Memory B cell (primary cell): ENCODE results near the gene HP.
"Not testable (repeated sequence)": the region's sequence is repeated elsewhere in the genome, so short reads cannot be mapped to it uniquely, and the experiment has no call there.

Source experiments
- ATAC-seq: fragments of 150-1000 bp; cut with Tn5 transposase; 2 replicates; pipeline ENCODE4 v1.10.0; 2021; ENCODE audit warnings: low read depth, mild to moderate bottlenecking, moderate library complexity
- DNase-seq, 2 donors: peaks; one replicate each; pipeline ENCODE4 v3.0.0; 2022; ENCODE audit warnings: low spot score in 2 of 2
- H3K27ac Mint-ChIP-seq: one replicate; pipeline ENCODE4 v1.8.0; 2022; ENCODE audit warnings: mild to moderate bottlenecking, moderate library complexity, mixed read lengths
- H3K27me3 Mint-ChIP-seq: one replicate; pipeline ENCODE4 v1.8.0; 2022; ENCODE audit warnings: mixed read lengths
- H3K36me3 Mint-ChIP-seq: one replicate; pipeline ENCODE4 v1.8.0; 2022; ENCODE audit warnings: mild to moderate bottlenecking, mixed read lengths
- H3K4me1 Mint-ChIP-seq: one replicate; pipeline ENCODE4 v1.8.0; 2022; ENCODE audit warnings: mixed read lengths
- H3K4me3 Mint-ChIP-seq: one replicate; pipeline ENCODE4 v1.8.0; 2022; ENCODE audit warnings: mild to moderate bottlenecking, moderate library complexity, mixed read lengths
- H3K9me3 Mint-ChIP-seq: one replicate; pipeline ENCODE4 v1.8.0; 2022; ENCODE audit warnings: mixed read lengths

Gene HP

DNA sequence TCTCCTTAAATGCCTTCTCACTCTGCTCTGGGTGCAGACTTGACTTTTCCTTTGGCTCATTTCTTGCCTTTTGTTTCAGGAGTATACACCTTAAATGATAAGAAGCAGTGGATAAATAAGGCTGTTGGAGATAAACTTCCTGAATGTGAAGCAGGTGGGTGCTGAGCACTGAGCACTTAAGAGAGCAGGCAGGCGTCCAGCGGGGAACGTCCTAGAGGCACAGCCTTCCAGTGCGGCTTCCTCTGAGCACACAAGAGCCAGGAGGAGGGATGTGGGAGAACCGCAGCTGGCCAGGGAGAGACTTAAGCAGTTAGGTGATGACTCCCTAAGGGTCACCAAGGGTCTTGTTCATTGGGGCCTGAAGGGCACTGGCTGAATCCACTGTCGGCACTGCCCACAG lies 3.0 kb downstream of the HP start:
- ATAC-seq, H3K4me3 Mint-ChIP-seq, DNase-seq, H3K9me3 Mint-ChIP-seq, H3K36me3 Mint-ChIP-seq, H3K4me1 Mint-ChIP-seq, H3K27me3 Mint-ChIP-seq, H3K27ac Mint-ChIP-seq: not testable (repeated sequence)

DNA sequence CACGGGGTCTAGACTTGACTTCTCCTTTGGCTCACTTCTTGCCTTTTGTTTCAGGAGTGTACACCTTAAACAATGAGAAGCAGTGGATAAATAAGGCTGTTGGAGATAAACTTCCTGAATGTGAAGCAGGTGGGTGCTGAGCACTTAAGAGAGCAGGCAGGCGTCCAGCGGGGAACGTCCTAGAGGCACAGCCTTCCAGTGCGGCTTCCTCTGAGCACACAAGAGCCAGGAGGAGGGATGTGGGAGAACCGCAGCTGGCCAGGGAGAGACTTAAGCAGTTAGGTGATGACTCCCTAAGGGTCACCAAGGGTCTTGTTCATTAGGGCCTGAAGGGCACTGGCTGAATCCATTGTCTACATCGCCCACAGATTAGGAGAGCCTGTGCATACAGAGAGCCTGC lies 4.8 kb downstream of the HP start:
- ATAC-seq = not testable (repeated sequence)

DNA sequence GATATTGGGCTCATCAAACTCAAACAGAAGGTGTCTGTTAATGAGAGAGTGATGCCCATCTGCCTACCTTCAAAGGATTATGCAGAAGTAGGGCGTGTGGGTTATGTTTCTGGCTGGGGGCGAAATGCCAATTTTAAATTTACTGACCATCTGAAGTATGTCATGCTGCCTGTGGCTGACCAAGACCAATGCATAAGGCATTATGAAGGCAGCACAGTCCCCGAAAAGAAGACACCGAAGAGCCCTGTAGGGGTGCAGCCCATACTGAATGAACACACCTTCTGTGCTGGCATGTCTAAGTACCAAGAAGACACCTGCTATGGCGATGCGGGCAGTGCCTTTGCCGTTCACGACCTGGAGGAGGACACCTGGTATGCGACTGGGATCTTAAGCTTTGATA lies 6.1 kb downstream of the HP start:
- Mint-ChIP-seq H3K27ac (no peak overlapping the region), H3K9me3 (no peaks in the 10 kb centered on the region)

More for the DNA sequence above, 4.8 kb downstream of the HP start:
- not testable (repeated sequence) for H3K4me1 Mint-ChIP-seq, H3K9me3 Mint-ChIP-seq, H3K27me3 Mint-ChIP-seq, DNase-seq, H3K4me3 Mint-ChIP-seq, H3K27ac Mint-ChIP-seq, H3K36me3 Mint-ChIP-seq

DNA sequence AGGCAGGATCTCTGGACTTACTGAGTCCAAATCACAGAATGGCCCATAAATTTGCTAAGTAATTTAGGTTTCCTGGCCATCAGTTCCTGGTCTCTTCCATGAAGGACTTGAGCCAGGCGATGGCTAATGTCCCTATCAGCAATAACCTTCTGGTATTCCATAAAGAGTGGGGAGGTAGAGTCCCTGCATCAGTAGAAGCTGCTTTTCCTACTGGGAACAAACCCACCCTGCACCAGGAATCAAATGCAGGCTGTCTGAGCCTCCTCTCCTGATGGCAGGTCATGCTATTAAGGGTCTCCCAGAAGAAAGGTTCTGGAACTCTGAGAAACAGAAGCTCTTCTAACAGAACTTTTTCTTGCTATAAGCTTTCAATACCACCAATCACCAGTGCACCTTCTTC lies 7.3 kb downstream of the HP start:
- Mint-ChIP-seq H3K4me3 (no peak overlapping the region), H3K27ac (no peak overlapping the region), H3K27me3 (peaks cover 2% of the 10 kb centered on the region), H3K36me3 (peaks cover 11% of the 10 kb centered on the region), H3K4me1 (no peaks in the 10 kb centered on the region), H3K9me3 (no peaks in the 10 kb centered on the region)
- no peak for DNase-seq
- no peak for ATAC-seq

More for the DNA sequence above, 6.1 kb downstream of the HP start:
- Mint-ChIP-seq H3K36me3 (peaks cover 11% of the 10 kb centered on the region), H3K4me1 (no peaks in the 10 kb centered on the region), H3K4me3 (no peak overlapping the region), H3K27me3 (peaks cover 2% of the 10 kb centered on the region)
- ATAC-seq = no peak
- DNase-seq = no peak

DNA sequence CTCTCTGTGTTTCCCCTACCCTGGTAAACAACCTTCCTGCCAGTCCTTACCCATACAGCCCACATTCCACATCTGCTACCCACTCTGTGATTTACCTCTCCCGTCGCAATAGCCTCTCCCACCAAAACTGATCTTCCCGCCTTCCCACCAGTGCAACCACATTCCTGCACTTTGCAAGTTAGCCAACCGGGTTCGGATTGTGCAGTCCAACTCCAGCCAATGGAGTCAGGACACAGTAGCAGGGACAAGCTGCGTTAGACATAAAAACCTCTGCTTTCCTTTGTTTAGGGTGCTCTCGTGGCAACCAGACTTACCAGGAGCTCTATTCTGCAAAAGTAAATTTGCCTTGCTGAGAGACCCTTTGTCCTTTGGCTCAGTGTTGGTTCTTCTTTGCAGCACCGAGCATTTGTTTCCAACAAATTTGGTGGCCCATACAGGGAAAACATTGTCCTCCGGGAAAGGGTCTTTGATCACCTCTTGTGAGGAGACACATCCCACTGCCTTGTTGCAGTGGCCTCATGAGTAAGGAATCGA lies 10.1 kb downstream of the HP start:
- H3K27me3 Mint-ChIP-seq = peaks cover 2% of the 10 kb centered on the region
- no peak overlapping the region for H3K4me3 Mint-ChIP-seq
- H3K9me3 Mint-ChIP-seq = no peaks in the 10 kb centered on the region
- DNase-seq (no peak), ATAC-seq (no peak)
- no peak overlapping the region for H3K27ac Mint-ChIP-seq
- H3K4me1 Mint-ChIP-seq = no peaks in the 10 kb centered on the region
- peaks cover 8% of the 10 kb centered on the region for H3K36me3 Mint-ChIP-seq

DNA sequence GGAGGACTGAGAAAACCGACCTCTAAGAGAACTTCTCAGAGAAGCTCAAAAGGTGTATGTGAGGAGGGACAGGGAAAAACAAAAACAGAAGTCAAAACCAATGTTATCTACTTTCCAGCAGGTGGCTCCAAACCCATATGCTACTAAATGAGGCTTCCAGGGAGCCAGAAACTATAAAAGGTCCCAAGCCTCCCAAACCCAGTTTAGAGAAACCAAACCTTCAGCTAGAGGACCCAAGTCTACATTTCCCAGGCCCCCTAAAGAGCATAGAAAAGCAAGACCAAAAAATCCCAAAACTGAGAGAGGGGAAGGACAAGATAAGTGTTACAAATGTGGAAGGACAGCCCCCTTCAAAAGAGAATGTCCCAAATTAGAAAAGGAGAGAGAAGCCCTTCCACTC lies 12.4 kb downstream of the HP start:
- H3K4me1 Mint-ChIP-seq = no peaks in the 10 kb centered on the region
- H3K4me3 Mint-ChIP-seq = no peak overlapping the region
- DNase-seq = peak; percentile 3 to 11
- no peak overlapping the region for H3K27ac Mint-ChIP-seq
- peak; percentile 37 for ATAC-seq
- peaks cover 2% of the 10 kb centered on the region for H3K27me3 Mint-ChIP-seq
- peaks cover 7% of the 10 kb centered on the region for H3K36me3 Mint-ChIP-seq
- no peaks in the 10 kb centered on the region for H3K9me3 Mint-ChIP-seq

DNA sequence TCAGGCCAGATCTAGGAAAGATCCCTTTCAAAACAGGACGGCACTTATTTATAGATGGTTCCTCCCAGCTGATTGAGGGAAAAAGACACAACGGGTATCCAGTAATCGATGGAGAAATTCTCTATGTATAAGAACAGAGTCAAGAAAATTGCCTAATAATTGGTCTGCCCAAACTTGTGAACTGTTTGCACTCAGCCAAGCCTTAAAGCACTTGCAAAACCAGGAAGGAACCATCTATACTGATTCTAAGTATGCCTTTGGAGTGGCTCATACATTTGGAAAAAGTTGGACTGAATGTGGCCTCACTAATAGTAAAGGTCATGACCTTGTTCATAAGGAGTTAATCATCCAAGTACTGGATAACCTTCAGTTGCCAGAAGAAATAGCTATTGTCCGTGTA lies 14.6 kb downstream of the HP start:
- H3K27me3 Mint-ChIP-seq = peaks cover 2% of the 10 kb centered on the region
- H3K27ac Mint-ChIP-seq = no peak overlapping the region
- H3K4me1 Mint-ChIP-seq = no peaks in the 10 kb centered on the region
- ATAC-seq (no peak), DNase-seq (no peak)
- H3K9me3 Mint-ChIP-seq = no peaks in the 10 kb centered on the region
- H3K4me3 Mint-ChIP-seq = no peak overlapping the region
- H3K36me3 Mint-ChIP-seq = peaks cover 4% of the 10 kb centered on the region

DNA sequence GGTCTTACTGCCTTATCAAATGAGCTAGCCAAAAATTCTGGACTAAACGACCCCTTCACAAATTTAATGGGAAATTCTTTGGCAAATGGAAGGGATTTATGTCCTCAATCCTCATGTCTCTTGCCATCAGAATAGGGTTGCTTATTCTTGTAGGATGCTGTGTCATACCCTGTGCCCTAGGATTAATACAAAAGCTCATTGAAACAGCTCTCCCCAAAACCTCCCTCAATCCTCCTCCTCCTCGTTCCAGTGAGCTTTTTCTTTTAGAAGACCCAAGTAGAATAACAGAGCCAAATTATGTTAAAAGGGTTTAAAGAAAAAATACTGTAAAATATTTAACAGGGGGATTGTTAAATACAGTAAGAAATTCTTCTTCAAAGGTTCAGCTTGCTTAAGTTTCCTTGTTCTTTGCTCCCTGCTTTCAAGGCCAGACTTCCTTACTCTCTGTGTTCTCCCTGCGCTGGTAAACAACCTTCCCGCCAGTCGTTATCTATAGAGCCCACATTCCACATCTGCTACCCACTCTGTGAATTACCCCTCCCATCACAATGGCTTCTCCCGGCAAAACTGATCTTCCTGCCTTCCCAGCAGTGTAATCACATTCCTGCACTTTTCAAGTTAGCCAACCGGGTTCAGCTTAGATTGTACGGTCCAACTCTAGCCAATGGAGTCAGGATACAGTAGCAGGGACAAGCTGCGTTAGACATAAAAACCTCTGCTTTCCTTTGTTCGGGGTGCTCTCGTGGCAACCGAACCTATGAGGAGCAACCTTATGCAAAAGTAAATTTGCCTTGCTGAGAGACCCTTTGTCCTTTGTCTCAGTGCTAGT lies 18.4 kb downstream of the HP start:
- Mint-ChIP-seq H3K27me3 (no peaks in the 10 kb centered on the region), H3K4me3 (no peak overlapping the region), H3K36me3 (peaks cover 2% of the 10 kb centered on the region), H3K4me1 (no peaks in the 10 kb centered on the region), H3K9me3 (no peaks in the 10 kb centered on the region), H3K27ac (no peak overlapping the region)
- DNase-seq = no peak
- ATAC-seq = no peak

DNA sequence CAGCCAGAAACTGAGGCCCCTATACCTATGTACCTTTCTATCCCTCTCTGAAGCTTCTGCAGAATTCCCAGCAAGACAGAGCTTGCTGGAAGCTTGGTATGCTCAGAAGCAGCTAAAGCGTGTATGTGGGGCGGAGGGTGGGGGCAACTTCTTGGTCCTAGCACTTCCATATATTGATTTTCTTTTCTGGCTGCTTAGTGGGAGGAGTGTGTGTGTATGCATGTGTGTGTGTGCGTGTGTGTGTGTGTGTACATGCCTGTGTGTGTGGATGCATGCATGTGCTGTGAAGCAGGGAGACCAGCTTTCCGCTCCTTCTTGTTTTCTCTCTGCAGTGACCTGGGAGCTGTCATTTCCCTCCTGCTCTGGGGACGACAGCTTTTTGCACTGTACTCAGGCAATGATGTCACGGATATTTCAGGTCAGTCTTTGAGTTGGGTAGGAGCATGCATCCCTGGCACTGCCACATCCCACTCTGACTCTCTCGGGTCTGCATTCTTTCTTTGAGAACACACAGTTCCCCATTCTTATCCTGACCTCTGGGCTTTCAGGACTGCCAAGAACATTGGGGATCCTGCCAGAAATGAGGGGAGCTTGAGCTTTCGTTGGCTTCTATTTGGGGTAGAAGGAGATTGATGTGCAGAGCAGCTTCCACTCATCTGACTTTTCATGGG lies 19.4 kb downstream of the HP start:
- Mint-ChIP-seq H3K36me3 (peaks cover 2% of the 10 kb centered on the region), H3K4me1 (no peaks in the 10 kb centered on the region), H3K4me3 (no peak overlapping the region), H3K27me3 (no peaks in the 10 kb centered on the region), H3K27ac (no peak overlapping the region), H3K9me3 (no peaks in the 10 kb centered on the region)
- ATAC-seq (no peak), DNase-seq (no peak)

DNA sequence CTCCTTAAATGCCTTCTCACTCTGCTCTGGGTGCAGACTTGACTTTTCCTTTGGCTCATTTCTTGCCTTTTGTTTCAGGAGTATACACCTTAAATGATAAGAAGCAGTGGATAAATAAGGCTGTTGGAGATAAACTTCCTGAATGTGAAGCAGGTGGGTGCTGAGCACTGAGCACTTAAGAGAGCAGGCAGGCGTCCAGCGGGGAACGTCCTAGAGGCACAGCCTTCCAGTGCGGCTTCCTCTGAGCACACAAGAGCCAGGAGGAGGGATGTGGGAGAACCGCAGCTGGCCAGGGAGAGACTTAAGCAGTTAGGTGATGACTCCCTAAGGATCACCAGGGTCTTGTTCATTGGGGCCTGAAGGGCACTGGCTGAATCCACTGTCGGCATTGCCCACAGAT lies 20.8 kb downstream of the HP start:
- not testable (repeated sequence) for H3K9me3 Mint-ChIP-seq, H3K36me3 Mint-ChIP-seq, H3K4me3 Mint-ChIP-seq, H3K4me1 Mint-ChIP-seq, DNase-seq, H3K27ac Mint-ChIP-seq, H3K27me3 Mint-ChIP-seq, ATAC-seq

DNA sequence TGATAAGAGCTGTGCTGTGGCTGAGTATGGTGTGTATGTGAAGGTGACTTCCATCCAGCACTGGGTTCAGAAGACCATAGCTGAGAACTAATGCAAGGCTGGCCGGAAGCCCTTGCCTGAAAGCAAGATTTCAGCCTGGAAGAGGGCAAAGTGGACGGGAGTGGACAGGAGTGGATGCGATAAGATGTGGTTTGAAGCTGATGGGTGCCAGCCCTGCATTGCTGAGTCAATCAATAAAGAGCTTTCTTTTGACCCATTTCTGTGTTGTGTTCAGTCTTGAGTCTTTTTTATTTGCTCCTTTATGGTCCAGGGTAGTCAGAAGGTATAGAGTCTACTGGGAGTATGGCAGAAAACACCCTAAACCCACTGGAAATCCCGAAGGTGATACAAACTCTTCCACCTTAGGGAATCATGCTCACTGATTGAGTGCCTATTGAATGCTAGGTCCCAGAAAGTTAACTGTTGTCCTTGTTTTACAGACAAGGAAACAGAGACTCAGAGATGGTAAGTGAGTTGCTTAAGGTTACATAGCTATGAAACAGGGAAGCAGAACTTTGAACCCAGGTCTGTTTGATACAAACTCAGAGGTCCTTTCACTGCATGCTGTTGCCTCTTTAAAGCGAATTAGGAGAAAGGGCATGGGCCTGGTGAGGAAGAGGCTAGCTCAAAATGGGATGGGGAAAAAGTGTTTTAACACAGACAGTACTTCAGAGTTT lies 22.8 kb downstream of the HP start:
- not testable (repeated sequence) for H3K9me3 Mint-ChIP-seq, ATAC-seq, H3K27ac Mint-ChIP-seq, DNase-seq, H3K36me3 Mint-ChIP-seq, H3K4me1 Mint-ChIP-seq, H3K27me3 Mint-ChIP-seq, H3K4me3 Mint-ChIP-seq

DNA sequence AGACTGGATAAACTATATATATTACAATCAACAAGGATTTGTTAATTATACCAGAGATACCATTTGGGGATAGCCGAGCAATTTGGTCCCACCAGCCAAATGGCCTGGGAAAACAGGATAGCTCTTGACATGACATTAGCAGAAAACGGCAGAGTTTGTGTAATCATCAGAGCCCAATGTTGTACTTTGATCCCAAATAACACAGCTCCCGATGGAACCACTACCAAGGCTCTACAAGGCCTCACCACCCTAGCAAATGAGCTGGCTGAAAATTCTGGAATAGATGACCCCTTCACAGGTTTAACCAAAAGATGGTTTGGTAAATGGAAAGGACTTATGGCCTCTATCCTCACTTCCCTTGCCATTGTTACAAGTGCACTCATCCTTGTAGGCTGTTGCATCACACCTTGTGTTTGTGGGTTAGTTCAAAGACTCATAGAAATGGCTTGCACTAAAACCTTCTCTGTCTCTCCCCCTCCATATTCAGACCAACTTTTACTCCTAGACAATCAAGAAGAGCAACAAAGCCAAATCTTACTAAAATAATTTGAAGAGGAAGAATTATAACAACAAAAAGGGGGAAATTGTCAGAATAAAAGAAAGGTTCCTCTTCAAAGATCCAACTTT lies 29.6 kb downstream of the HP start:
- Mint-ChIP-seq H3K27ac (no peak overlapping the region), H3K27me3 (no peaks in the 10 kb centered on the region), H3K4me1 (no peaks in the 10 kb centered on the region), H3K36me3 (peaks cover 27% of the 10 kb centered on the region), H3K4me3 (no peak overlapping the region), H3K9me3 (no peaks in the 10 kb centered on the region)
- no peak for DNase-seq
- no peak for ATAC-seq

DNA sequence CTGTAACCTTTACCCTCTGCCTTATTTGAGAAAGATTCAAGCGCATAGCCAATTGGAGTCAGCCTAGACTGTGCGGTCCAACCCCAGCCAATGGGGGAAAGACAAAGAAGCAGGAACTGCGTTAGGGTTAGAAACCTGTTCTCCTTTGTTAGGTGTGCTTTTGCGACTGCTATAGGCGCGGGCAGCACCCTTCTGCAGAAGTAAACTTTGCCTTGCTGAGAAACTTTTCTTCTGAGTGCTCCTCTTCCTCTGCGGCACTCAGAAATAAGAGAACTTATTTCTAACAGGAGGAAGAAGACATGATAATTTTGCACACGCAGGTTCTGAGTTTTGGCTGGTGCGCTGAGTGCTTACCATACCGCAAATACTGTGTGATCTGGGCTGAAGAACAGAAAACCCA lies 30.1 kb downstream of the HP start:
- H3K27me3 Mint-ChIP-seq = no peaks in the 10 kb centered on the region
- H3K4me3 Mint-ChIP-seq = no peak overlapping the region
- H3K27ac Mint-ChIP-seq = no peak overlapping the region
- no peaks in the 10 kb centered on the region for H3K4me1 Mint-ChIP-seq
- ATAC-seq = no peak
- no peak for DNase-seq
- peaks cover 30% of the 10 kb centered on the region for H3K36me3 Mint-ChIP-seq
- H3K9me3 Mint-ChIP-seq = no peaks in the 10 kb centered on the region

DNA sequence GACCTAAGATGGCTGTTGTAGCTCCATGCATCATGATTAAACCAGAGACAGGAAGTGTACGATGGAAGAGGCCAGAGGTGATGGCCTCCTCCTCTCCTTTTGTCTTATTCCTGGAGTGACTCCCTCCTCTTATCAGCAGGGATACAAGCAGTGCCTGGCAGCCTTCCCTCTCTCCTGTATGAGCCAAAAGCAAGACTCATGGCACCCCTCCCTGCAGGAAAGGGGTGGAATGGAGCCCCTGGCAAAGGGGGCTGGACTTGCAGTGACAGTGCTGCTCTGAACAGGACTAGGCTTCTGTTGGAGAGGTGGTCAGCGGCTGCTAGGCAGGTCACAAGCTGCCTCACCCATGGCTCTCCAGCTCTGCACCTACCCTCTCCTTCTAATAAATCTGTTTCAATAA lies 30.7 kb downstream of the HP start:
- H3K27me3 Mint-ChIP-seq = no peaks in the 10 kb centered on the region
- ATAC-seq = no peak
- peaks cover 30% of the 10 kb centered on the region for H3K36me3 Mint-ChIP-seq
- no peak for DNase-seq
- H3K4me1 Mint-ChIP-seq = no peaks in the 10 kb centered on the region
- no peaks in the 10 kb centered on the region for H3K9me3 Mint-ChIP-seq
- no peak overlapping the region for H3K4me3 Mint-ChIP-seq
- no peak overlapping the region for H3K27ac Mint-ChIP-seq
